ENCODE measurements around the gene POLR2A. TPM values are rescaled to one million over a fixed set of nuclear protein-coding genes. Genes with fewer than 3 reads are reported as not detected.

POLR2A gene
- total RNA-seq, 1 experiment from 2014 or later = 89.6 TPM

DNA sequence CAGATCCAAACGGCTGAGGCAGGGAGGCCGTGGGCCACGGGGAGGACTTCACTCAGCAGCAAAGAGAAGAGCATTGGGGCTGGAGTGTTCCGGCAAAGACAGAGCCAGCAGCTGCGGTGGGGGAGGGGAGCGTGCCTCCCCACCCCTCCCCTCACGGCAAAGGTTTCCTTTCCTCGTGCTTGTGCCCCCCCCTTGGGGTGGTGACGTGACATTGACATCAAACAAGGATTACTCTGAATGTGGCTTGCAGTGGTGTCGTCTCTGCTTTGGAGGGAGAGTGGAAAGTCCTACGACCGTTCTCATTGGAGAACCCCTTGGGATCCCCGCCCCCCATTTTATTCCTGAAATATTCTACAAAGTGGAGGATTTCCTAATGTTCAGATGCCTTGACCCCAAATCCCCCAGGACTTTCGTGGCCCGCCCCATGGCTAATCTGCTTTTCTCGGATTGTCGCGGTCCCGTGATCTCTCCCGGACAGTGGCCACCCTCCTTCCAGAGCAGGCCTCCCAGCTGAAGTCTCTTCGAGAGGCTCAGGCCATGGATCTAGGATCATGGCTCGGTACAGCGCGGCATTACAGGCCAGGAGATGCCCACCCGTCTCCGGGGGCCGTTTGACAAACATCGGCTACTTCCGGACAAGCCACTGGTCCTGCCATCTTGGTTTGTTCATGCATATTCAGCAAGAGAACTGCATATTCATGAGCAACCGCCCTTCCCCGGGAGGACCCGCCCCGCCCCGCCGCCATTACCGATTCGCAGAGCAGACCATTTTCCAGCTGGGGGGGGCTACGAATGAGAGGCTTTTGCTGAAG is 705 bp upstream of the POLR2A start:
- intact Hi-C loops (cut with micrococcal nuclease) = loop anchor here (1.0 to 5.0 kb wide), 4 partner anchors 39 to 131 kb away; partner anchors contain the start of genes KCTD11, SENP3 and TMEM102
- H3K4me1 Mint-ChIP-seq (ENCODE audit: insufficient read depth, unreplicated experiment) = peaks cover 36% of the 10 kb centered on the region
- CTCF ChIA-PET = interaction anchor here (0.7 kb wide), 2 partner anchors 24 to 46 kb away, joined by 3 read pairs; no protein-coding TSS in a partner anchor

DNA sequence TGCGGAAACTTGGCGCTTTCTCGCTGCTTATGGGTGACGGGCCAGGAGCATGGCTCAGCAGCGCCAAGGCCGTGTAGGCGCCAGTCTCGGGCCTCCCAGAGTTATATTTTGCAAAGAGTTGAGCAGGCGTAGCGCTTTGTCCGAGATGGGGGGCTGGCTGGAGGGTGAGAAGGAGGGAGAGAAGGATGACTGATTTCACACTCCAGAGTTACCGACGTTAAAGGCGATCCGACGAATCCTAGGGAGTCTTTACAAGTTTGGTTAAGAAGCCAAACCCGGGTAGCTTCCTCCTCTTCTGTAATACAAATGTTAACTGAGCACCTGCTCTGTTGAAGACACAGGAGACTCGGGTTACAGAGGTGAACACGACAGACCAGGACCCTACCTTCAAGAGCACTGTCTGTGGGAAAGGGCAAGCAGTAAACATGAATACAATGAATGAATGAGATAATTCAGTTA is 782 bp downstream of the POLR2A start:
- DNase-seq (ENCODE audit: unreplicated experiment) = no peak
- ChIA-PET POLR2A (interaction anchor here (0.6 to 5.1 kb wide), 41 partner anchors 7 to 892 kb away, joined by 3 to 90 read pairs (median 8); partner anchors contain the start of genes CD68, CHRNB1, FXR2 and GABARAP), CTCF (interaction anchor here (0.8 to 4.0 kb wide), 9 partner anchors 13 to 201 kb away, joined by 3 to 26 read pairs (median 5); no protein-coding TSS in a partner anchor)
- Mint-ChIP-seq H3K9me3 (ENCODE audit: unreplicated experiment) (no peaks in the 10 kb centered on the region), H3K36me3 (ENCODE audit: insufficient read depth, unreplicated experiment) (peaks cover 45% of the 10 kb centered on the region), H3K4me1 (ENCODE audit: insufficient read depth, unreplicated experiment) (peaks cover 43% of the 10 kb centered on the region), H3K27me3 (ENCODE audit: insufficient read depth, unreplicated experiment) (no peaks in the 10 kb centered on the region), H3K4me3 (ENCODE audit: unreplicated experiment) (peak overlapping the region; percentile 79), H3K27ac (ENCODE audit: low read depth, unreplicated experiment) (peak overlapping the region; percentile 100)
- TSS peak; percentile 49 for BruUV-seq (replicated peaks)
- TF ChIP-seq, protein P1, sequence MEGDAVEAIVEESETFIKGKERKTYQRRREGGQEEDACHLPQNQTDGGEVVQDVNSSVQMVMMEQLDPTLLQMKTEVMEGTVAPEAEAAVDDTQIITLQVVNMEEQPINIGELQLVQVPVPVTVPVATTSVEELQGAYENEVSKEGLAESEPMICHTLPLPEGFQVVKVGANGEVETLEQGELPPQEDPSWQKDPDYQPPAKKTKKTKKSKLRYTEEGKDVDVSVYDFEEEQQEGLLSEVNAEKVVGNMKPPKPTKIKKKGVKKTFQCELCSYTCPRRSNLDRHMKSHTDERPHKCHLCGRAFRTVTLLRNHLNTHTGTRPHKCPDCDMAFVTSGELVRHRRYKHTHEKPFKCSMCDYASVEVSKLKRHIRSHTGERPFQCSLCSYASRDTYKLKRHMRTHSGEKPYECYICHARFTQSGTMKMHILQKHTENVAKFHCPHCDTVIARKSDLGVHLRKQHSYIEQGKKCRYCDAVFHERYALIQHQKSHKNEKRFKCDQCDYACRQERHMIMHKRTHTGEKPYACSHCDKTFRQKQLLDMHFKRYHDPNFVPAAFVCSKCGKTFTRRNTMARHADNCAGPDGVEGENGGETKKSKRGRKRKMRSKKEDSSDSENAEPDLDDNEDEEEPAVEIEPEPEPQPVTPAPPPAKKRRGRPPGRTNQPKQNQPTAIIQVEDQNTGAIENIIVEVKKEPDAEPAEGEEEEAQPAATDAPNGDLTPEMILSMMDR (IDR thresholded peaks at IDR 0.05; ENCODE audit: unreplicated experiment) = no peak
- intact Hi-C loops (cut with micrococcal nuclease) = loop anchor here (1.0 to 5.0 kb wide), 4 partner anchors 41 to 133 kb away; partner anchors contain the start of genes KCTD11, SENP3 and TMEM102

More for the DNA sequence above, 705 bp upstream of the POLR2A start:
- H3K36me3 Mint-ChIP-seq (ENCODE audit: insufficient read depth, unreplicated experiment) = peaks cover 45% of the 10 kb centered on the region
- TSS peak; percentile 89 for BruUV-seq (replicated peaks)
- DNase-seq (ENCODE audit: unreplicated experiment) = peak; percentile 91
- POLR2A ChIA-PET = interaction anchor here (0.6 to 5.1 kb wide), 45 partner anchors 7 to 656 kb away, joined by 3 to 90 read pairs (median 6); partner anchors contain the start of genes CD68, CHRNB1, GABARAP and MPDU1
- TF ChIP-seq, protein P1 (IDR thresholded peaks at IDR 0.05; ENCODE audit: unreplicated experiment) = no peak
- H3K4me3 Mint-ChIP-seq (ENCODE audit: unreplicated experiment) = peak overlapping the region; percentile 79
- peak overlapping the region; percentile 100 for H3K27ac Mint-ChIP-seq (ENCODE audit: low read depth, unreplicated experiment)
- no peaks in the 10 kb centered on the region for H3K9me3 Mint-ChIP-seq (ENCODE audit: unreplicated experiment)
- H3K27me3 Mint-ChIP-seq (ENCODE audit: insufficient read depth, unreplicated experiment) = no peaks in the 10 kb centered on the region

DNA sequence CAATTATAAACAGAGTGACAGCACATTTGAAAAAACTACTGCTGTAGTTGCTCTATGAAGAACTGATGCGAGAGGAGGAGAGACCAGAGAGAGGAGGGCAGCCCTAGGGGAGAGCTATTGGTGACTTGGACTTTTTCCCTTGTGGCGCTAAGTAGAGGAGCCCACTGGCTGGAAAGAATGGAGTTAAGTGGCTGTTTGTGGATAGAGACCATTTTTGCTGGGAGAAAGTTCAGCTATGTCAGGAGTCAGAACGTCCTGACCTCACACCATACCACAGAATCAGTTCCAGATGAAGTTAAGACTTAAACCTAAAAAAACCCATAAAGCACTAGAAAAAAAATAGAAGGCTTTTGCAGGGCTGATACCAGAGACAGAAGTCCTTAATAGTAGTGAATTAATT is 2.0 kb downstream of the POLR2A start:
- peaks cover 46% of the 10 kb centered on the region for H3K4me1 Mint-ChIP-seq (ENCODE audit: insufficient read depth, unreplicated experiment)
- no peaks in the 10 kb centered on the region for H3K9me3 Mint-ChIP-seq (ENCODE audit: unreplicated experiment)
- peak overlapping the region; percentile 77 for H3K27ac Mint-ChIP-seq (ENCODE audit: low read depth, unreplicated experiment)
- POLR2A ChIA-PET = interaction anchor here (0.6 to 5.1 kb wide), 22 partner anchors 8 to 900 kb away, joined by 3 to 90 read pairs (median 12); partner anchors contain the start of genes CHRNB1, FXR2, SENP3 and TMEM102
- intact Hi-C loops (cut with micrococcal nuclease) = no loop called here
- peaks cover 51% of the 10 kb centered on the region for H3K36me3 Mint-ChIP-seq (ENCODE audit: insufficient read depth, unreplicated experiment)
- CTCF ChIA-PET = interaction anchor here (0.6 to 4.0 kb wide), 12 partner anchors 12 to 202 kb away, joined by 3 to 26 read pairs (median 4); partner anchors contain the start of gene WRAP53
- TF ChIP-seq, protein P1 (IDR thresholded peaks at IDR 0.05; ENCODE audit: unreplicated experiment) = no peak
- H3K27me3 Mint-ChIP-seq (ENCODE audit: insufficient read depth, unreplicated experiment) = no peaks in the 10 kb centered on the region
- BruUV-seq (replicated peaks) = no TSS peak
- peak overlapping the region; percentile 79 for H3K4me3 Mint-ChIP-seq (ENCODE audit: unreplicated experiment)
- DNase-seq (ENCODE audit: unreplicated experiment) = no peak

DNA sequence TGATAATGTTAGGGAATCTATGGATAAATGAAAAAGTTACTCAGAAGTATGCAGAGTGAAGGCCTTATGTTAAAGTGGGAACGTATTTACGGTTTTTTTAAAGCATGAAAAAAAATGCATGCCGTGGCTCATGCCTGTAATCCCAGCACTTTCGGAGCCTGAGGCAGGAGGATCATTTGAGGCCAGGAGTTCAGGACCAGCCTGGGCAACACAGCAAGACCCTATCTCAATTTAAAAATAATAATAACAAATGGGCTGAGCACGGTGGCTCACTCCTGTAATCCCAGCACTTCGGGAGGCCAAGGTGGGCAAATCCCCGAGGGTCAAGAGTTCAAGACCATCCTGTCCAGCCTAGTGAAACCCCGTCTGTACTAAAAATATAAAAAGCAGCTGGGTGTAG is 6.0 kb downstream of the POLR2A start:
- no peak overlapping the region for H3K27ac Mint-ChIP-seq (ENCODE audit: low read depth, unreplicated experiment)
- TF ChIP-seq, protein P1 (IDR thresholded peaks at IDR 0.05; ENCODE audit: unreplicated experiment) = no peak
- no peaks in the 10 kb centered on the region for H3K9me3 Mint-ChIP-seq (ENCODE audit: unreplicated experiment)
- intact Hi-C loops (cut with micrococcal nuclease) = no loop called here
- no TSS peak for BruUV-seq (replicated peaks)
- no peaks in the 10 kb centered on the region for H3K27me3 Mint-ChIP-seq (ENCODE audit: insufficient read depth, unreplicated experiment)
- DNase-seq (ENCODE audit: unreplicated experiment) = no peak
- no peak overlapping the region for H3K4me3 Mint-ChIP-seq (ENCODE audit: unreplicated experiment)
- peaks cover 51% of the 10 kb centered on the region for H3K36me3 Mint-ChIP-seq (ENCODE audit: insufficient read depth, unreplicated experiment)
- CTCF ChIA-PET = interaction anchor here (3.3 kb wide), 1 partner anchor 25 kb away, joined by 9 read pairs; no protein-coding TSS in a partner anchor
- peaks cover 61% of the 10 kb centered on the region for H3K4me1 Mint-ChIP-seq (ENCODE audit: insufficient read depth, unreplicated experiment)
- POLR2A ChIA-PET = interaction anchor here (0.8 to 1.4 kb wide), 2 partner anchors 15 to 248 kb away, joined by 3 read pairs; partner anchors contain the start of gene GABARAP

All from MCF 10A (cell line).